ES-I3 (cell line): ENCODE results near the gene AGO3.

Experiments used
- H3K36me3 ChIP-seq: 2 replicates; pipeline ENCODE4 v1.6.1; 2013; ENCODE audit warnings: mild to moderate bottlenecking, low read length, control low read depth, moderate library complexity; ENCODE audit not compliant: insufficient read depth
- H3K4me1 ChIP-seq: 2 replicates; pipeline ENCODE4 v1.6.1; 2013; ENCODE audit warnings: mild to moderate bottlenecking, control low read depth, low read length; ENCODE audit not compliant: insufficient read depth
- H3K9ac ChIP-seq: 2 replicates; pipeline ENCODE4 v1.6.1; 2013; ENCODE audit warnings: low read depth, mild to moderate bottlenecking, low read length, moderate library complexity
- H3K9me3 ChIP-seq: 2 replicates; pipeline ENCODE4 v1.6.1; 2013; ENCODE audit warnings: mild to moderate bottlenecking, low read length, moderate library complexity; ENCODE audit not compliant: control insufficient read depth, insufficient read depth

Gene AGO3

DNA sequence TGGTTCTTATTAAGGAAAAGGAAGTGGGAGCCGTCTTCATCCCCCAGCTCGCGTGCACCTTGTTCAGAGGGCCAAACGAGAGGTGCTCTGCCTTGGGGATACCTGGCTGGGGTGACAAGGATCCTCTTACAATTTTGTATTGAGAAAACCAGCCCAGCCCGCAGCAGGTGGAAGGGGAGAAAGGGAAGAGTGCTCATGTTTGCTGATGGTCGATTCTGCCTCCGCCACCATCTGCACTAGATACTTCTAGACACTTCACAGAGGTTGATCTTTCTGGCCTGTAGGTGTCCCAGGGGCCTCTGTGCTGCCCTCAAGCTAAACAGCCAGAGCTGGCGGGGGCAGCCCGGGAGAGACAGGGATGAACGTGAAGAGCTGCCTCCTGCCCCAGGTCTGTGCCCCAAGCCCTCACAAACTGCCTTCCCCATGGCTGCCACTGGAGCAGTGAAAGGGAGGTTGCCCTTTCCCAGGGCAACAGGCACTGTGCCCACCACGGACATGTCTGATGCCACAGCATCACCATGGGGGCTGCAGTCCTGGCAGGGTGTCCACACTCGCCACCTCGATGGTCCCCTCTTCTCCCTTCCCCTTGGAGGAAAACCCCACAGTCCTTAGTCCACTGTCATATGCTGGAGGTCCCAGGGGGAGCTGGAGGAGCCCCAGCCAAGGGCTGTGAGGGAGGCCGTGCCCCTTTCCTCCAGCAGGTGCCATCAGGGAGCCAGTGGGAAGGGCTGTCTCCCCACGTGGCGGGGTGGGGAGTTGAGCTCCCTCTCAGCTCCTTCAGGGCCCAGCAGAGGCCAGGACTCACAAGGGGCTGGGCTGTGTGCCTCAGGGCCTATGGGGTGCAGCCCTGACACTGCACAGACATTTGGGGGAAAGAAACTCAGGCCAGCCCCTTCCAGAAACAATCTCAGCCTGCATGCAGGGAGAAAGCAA is 165.9 kb downstream of the AGO3 start:
- H3K36me3 ChIP-seq = peaks cover 18% of the 10 kb centered on the region
- H3K4me1 ChIP-seq = peaks cover 4% of the 10 kb centered on the region; the same call in 1 of the 2 replicates
- no peaks in the 10 kb centered on the region for H3K9me3 ChIP-seq
- H3K9ac ChIP-seq = no peak overlapping the region

DNA sequence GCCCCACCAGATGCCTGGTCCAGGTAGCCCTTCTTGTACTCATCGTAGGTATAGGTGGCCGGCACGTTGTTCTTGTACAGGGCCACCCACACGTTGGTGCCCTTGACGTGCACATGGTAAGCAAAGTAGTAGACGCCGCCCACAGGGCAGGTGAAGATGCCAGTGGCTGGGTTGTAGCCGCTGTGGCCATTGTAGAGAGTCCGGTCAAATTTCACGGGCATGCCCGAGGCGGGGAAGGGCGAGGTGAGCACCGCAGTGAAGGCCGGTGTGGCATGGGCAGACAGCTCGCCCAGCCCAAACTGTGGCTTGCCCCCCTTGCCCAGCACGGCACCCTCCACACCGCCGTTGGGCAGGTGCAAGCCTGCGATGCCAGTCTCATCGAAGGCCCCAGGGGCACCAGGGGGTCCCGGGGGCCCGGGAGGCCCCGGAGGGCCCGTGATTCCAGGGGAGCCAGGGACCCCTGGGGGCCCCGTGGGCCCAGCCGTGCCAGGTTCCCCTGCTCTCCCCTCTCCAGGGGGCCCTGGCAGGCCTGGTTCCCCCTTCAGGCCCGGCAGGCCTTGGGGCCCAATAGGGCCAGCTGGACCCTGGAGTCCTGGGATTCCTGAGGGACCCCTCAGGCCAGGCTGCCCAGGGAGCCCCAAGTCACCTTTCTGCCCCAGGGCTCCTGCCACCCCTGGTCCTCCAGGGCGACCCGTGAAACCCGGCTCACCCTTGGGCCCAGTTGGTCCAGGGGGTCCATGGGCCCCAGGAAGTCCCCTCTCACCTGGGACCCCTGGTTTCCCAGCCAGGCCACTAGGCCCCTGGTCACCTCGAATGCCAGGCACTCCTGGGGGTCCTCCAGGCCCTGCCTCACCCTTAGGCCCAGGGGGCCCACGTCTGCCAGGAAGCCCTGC is 167.0 kb downstream of the AGO3 start:
- no peaks in the 10 kb centered on the region for H3K9me3 ChIP-seq
- H3K9ac ChIP-seq = no peak overlapping the region
- H3K36me3 ChIP-seq = peaks cover 9% of the 10 kb centered on the region
- peaks cover 4% of the 10 kb centered on the region; the same call in 1 of the 2 replicates for H3K4me1 ChIP-seq

DNA sequence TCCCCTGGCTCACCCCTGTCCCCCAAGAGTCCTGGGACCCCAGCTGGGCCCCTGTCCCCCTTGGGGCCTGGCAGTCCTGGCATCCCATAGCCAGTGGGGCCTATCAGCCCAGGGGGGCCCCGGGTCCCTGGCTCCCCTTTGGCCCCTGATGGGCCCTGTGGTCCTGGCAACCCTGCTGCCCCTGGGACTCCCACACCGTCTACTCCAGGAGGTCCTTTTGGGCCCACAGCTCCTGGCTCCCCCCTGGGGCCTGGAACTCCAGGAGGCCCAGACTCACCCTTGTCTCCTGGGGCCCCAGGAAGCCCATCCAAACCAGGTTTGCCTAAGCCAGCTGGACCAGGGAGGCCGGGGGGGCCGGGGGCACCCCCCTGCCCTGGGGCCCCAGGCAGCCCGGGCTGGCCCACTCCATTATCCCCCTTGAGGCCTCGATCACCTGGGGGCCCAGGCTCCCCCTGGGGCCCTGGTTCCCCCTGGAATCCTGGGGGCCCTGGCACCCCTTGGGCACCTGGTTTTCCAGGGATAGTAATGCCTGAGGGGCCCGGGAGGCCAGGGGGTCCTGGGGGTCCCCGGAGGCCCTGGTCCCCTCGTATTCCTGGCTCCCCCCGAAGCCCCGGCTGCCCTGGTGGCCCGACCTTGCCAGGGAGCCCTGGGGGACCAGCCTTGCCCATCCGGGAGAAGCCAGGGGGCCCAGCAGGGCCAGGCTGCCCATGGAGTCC is 167.9 kb downstream of the AGO3 start:
- Histone ChIP-seq H3K4me1 (peaks cover 4% of the 10 kb centered on the region; the same call in 1 of the 2 replicates), H3K36me3 (peaks cover 5% of the 10 kb centered on the region; the same call in 1 of the 2 replicates), H3K9me3 (no peaks in the 10 kb centered on the region), H3K9ac (no peak overlapping the region)

DNA sequence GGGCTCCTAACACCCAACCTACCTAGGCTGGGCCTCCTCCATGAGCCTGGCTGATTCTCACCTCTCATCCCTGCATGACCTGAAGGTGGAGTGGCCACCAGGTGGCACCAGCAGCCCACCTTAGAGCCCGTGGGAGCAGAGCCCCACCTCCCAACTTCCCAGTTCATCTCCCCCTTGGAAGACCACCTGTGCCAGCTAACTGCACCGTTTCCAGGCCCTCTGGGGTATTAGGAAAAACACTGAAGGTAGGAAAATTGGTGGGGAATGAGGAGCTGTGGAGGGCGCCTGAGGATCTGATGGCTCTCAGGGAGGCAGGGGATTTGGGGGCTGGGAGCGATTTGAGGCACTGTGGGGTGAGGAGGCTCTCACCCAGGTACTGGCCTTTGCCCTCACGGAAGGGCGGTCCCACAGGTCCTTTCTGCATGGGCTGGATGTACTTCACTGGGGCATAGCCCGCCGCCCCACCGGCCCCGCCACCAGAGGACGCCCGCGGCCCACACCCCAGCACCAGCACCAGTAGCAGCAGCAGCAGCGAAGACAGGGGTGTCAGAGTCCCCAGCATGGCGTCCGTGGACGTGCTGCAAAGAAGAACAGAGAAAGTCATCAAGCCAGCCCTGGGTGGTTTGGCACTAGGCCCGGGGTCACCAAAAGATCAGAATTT is 168.9 kb downstream of the AGO3 start:
- no peak overlapping the region for H3K9ac ChIP-seq
- no peaks in the 10 kb centered on the region for H3K36me3 ChIP-seq
- no peaks in the 10 kb centered on the region for H3K9me3 ChIP-seq
- H3K4me1 ChIP-seq = peaks cover 4% of the 10 kb centered on the region; the same call in 1 of the 2 replicates

DNA sequence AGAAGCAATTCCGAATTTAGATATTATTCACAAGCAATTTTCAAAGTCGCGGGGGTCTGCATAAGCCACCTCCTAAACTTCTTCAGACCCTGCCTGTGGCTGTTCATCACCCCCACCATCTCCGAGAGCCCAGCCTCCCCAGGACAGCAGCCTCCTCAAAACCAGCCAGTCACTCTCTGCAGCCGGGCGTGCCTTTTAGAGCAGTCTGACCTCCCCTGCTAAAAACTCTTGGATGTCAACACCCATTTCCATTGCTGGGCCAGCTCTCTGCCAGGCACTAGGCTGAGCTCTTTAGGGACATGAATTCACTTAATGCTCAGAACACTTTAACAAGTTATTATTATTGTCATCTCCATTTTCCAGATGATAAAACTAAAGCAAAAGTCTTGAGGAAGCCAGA is 169.5 kb downstream of the AGO3 start:
- no peaks in the 10 kb centered on the region for H3K9me3 ChIP-seq
- no peaks in the 10 kb centered on the region for H3K36me3 ChIP-seq
- no peak overlapping the region for H3K9ac ChIP-seq
- peaks cover 4% of the 10 kb centered on the region; the same call in 1 of the 2 replicates for H3K4me1 ChIP-seq

GRCh38 chr1:36101546-36101945 is 170.6 kb downstream of the AGO3 start:
- H3K36me3 ChIP-seq = no peaks in the 10 kb centered on the region
- peaks cover 4% of the 10 kb centered on the region; the same call in 1 of the 2 replicates for H3K4me1 ChIP-seq
- no peaks in the 10 kb centered on the region for H3K9me3 ChIP-seq
- no peak overlapping the region for H3K9ac ChIP-seq

- H3K4me1 ChIP-seq = no peaks in the 10 kb centered on the region; the same call in 1 of the 2 replicates
- H3K36me3 ChIP-seq = no peaks in the 10 kb centered on the region
- H3K9ac ChIP-seq = no peak overlapping the region
- no peaks in the 10 kb centered on the region for H3K9me3 ChIP-seq
These were observed 175.4 kb downstream of the AGO3 start for GRCh38 chr1:36106269-36106668.

GRCh38 chr1:36107394-36107793 is 176.5 kb downstream of the AGO3 start:
- Histone ChIP-seq H3K9me3 (no peaks in the 10 kb centered on the region), H3K4me1 (no peaks in the 10 kb centered on the region; the same call in 1 of the 2 replicates), H3K36me3 (no peaks in the 10 kb centered on the region), H3K9ac (no peak overlapping the region)

DNA sequence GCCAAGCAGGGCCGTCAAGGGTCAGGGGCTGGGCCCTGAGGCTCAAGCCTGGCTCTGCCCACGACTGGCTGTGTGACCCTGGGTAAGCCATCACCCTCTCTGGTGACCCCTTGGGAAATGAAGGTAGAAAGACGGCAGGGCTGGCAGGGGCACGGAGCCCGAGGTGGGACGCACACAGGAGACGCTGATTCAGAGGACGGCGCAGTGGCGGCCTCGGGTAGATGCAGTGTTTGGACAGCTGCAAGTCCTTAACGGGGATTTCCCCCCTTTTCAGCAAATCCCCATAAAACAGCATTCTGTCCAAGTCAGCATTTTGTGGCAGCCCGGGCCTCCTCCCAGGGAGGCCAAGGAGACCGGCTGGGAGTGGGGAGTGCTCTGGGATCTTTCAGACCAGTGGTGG is 177.4 kb downstream of the AGO3 start:
- Histone ChIP-seq H3K9me3 (no peaks in the 10 kb centered on the region), H3K36me3 (no peaks in the 10 kb centered on the region), H3K4me1 (no peaks in the 10 kb centered on the region; the same call in 1 of the 2 replicates), H3K9ac (no peak overlapping the region)

DNA sequence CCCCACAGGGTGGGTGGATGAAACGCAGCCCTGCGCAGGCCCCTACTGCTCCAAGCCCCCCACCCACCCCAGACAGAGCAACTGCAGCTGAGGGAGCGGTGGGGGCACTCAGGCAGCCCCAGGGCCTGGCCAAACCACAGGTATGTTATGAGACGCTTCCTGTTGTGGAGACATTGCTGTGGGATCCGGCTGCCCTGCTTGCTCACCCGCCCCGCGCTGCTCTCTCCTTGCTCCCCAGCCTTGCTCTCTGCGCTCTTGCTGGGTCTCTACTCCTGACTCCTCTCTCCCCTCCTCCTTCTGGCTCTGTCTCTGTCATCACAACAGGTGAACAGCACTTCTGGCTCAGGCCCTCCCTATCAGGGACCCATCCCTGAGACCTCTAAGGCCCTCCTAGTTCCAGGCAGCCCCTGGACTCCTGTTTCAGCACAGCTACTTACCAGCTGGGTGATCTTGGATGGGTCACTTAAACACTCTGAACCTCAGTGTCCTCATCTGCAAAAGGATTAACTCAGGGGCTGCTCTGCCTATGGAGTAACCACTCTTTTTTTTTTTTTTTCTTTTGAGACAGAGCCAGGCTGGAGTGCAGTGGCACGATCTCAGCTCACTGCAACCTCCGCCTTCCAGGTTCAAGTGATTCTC is 178.3 kb downstream of the AGO3 start:
- no peaks in the 10 kb centered on the region for H3K9me3 ChIP-seq

DNA sequence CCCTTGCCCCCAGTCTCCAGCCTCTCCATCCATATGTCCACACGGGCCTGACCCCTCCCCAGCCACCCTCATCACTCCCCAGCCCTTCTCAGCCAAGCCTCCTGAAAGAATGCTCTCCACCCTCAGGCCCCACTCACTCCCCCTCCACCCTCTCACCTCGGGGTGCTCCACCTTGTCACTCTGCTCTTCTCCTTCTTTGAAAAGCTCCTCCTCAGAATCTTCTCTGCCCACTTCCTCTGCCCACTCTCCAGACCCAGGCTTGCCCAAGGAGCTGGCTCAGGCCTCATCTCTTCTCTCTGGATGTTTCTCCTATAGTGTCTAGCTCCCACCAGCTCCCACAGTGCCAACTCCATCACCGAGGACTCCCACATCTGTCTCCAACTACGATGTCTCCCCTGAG is 180.2 kb downstream of the AGO3 start:
- Histone ChIP-seq H3K9ac (no peak overlapping the region), H3K36me3 (no peaks in the 10 kb centered on the region), H3K4me1 (peaks cover 6% of the 10 kb centered on the region), H3K9me3 (no peaks in the 10 kb centered on the region)

More for the DNA sequence above, 178.3 kb downstream of the AGO3 start:
- H3K9ac ChIP-seq = no peak overlapping the region
- H3K36me3 ChIP-seq = no peaks in the 10 kb centered on the region
- H3K4me1 ChIP-seq = no peaks in the 10 kb centered on the region; the same call in 1 of the 2 replicates

- no peaks in the 10 kb centered on the region for H3K9me3 ChIP-seq
- H3K4me1 ChIP-seq = peaks cover 6% of the 10 kb centered on the region
- H3K36me3 ChIP-seq = no peaks in the 10 kb centered on the region
- H3K9ac ChIP-seq = no peak overlapping the region
These were observed 181.9 kb downstream of the AGO3 start for GRCh38 chr1:36112823-36113222.

DNA sequence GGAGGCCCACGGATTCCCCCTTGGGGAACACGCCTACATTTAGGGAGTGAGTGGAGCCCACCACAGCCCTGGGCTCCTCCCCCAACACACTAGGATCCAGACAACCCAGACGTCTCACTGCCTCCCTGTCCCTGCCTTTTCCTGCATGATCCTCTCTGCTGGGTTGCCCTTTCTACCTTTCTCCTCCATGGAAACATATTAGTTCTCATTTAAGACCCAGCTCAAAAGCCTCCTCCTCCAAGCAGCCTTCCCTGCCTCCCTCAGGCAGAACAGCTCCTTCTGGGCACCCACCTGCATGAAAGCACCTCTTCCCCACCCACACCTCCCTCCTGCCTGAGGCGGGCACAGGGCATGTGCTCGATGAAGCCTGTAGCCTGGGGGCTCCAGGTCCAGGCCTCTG is 183.5 kb downstream of the AGO3 start:
- H3K36me3 ChIP-seq = no peaks in the 10 kb centered on the region
- H3K9ac ChIP-seq = no peak overlapping the region
- H3K9me3 ChIP-seq = no peaks in the 10 kb centered on the region
- H3K4me1 ChIP-seq = peaks cover 6% of the 10 kb centered on the region
